ENCODE measurements around the gene PRM1. TPM values are rescaled to one million over a fixed set of nuclear protein-coding genes. Genes with fewer than 3 reads are reported as not detected.

PRM1 gene
- total and polyA plus RNA-seq, 2 of the 13 experiments (the other 11 are each of a cell fraction or from before 2014, with no cell fraction given) = not detected

DNA sequence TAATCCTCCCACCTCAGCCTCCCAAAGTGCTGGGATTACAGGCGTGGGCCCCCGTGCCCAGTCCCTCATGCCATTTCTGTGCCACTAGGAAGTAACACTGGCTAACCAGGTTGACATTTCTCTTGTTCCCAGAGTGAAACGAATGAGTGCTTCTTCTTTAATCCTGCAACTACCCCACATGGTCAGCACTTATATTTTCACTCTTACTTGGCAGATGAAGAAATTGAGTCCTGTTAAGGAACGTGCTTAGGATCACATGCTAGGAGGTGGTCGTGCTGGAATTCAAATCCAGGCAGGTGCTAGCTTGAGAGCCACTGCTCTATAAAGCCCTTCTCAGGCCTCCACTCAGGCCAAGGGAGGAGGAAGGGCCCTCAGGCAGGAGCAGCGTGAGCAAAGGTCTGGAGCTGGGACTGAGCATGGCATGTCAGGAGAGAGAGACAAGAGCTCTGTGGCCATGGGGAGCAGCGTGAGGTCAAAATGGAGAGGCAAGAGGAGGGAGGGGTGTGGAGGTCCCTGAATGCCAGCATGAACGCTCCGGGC lies 45.7 kb upstream of the PRM1 start:
- ATAC-seq = peak; percentile 54
- no peak overlapping the region for H3K27ac ChIP-seq (ENCODE audit: extremely low read length, insufficient read depth, low read length)
- H3K79me2 ChIP-seq (ENCODE audit: insufficient read depth, low read length) = no peaks in the 10 kb centered on the region
- no peak overlapping the region for H3K9ac ChIP-seq (ENCODE audit: insufficient read depth, low read depth, low read length)
- H3K4me3 ChIP-seq (replicated peaks in 1 of 3; ENCODE audit: insufficient read depth in 1 of 3, low read depth in 2 of 3, low read length in 3 of 3) = no peak overlapping the region
- 61% methylated on average over 9 of the region's 9 CpGs for WGBS (ENCODE audit: low lambda C conversion rate)
- no peaks in the 10 kb centered on the region for H3K9me3 ChIP-seq (ENCODE audit: low read length)
- H3K4me2 ChIP-seq (ENCODE audit: low read depth, low read length) = no peak overlapping the region
- DNase-seq (ENCODE audit: low spot score) = no peak
- POLR2A ChIA-PET = interaction anchor here (2.7 kb wide), 1 partner anchor 71 kb away, joined by 9 read pairs; the partner anchor contains the start of gene SOCS1
- FAIRE-seq = no peak
- no peaks in the 10 kb centered on the region for H4K20me1 ChIP-seq (ENCODE audit: insufficient read depth, low read length)
- no peak overlapping the region for H2AFZ ChIP-seq (ENCODE audit: low read length)
- TF ChIP-seq ZNF687 (CRISPR knock-in tag; IDR thresholded peaks at IDR 0.05) (peak; percentile 55; the same call in 1 of the 2 replicates), HIVEP1 (CRISPR knock-in tag; IDR thresholded peaks at IDR 0.05) (0 out of 2 replicates have a peak, but pooled peaks have one; percentile 57), ISL2 (CRISPR knock-in tag; IDR thresholded peaks at IDR 0.05) (no peak), STAG1 (CRISPR knock-in tag; IDR thresholded peaks at IDR 0.05) (peak; percentile 51), TEAD3 (CRISPR knock-in tag; optimal IDR thresholded peaks at IDR 0.05; ENCODE audit: borderline replicate concordance) (peak; percentile 40), ZNF205 (CRISPR knock-in tag; IDR thresholded peaks at IDR 0.05) (peak; percentile 93), KDM2A (CRISPR knock-in tag; IDR thresholded peaks at IDR 0.05; ENCODE audit: borderline replicate concordance, low read depth) (0 out of 2 replicates have a peak, but pooled peaks have one; percentile 34), FIP1L1 (IDR thresholded peaks at IDR 0.05; ENCODE audit: borderline replicate concordance, insufficient read depth, low read depth, low read length) (no peak), MTERF4 (CRISPR knock-in tag; IDR thresholded peaks at IDR 0.05) (0 out of 2 replicates have a peak, but pooled peaks have one; percentile 62), CTCF (CRISPR knock-in tag; IDR thresholded peaks at IDR 0.05) (peak; percentile 51), SALL1 (CRISPR knock-in tag; IDR thresholded peaks at IDR 0.05) (peak; percentile 15; the same call in 1 of the 2 replicates), ZBTB20 (CRISPR knock-in tag; IDR thresholded peaks at IDR 0.05; ENCODE audit: borderline replicate concordance, low read depth) (no peak), NFKB2 (CRISPR knock-in tag; IDR thresholded peaks at IDR 0.05; ENCODE audit: borderline replicate concordance) (no peak), ZMYM4 (CRISPR knock-in tag; IDR thresholded peaks at IDR 0.05) (no peak), ZMYM3 (CRISPR knock-in tag; IDR thresholded peaks at IDR 0.05) (0 out of 2 replicates have a peak, but pooled peaks have one; percentile 48)
- H3K36me3 ChIP-seq (replicated peaks in 1 of 2; ENCODE audit: control insufficient read depth in 1 of 2, insufficient read depth in 2 of 2, low read length in 2 of 2) = no peaks in the 10 kb centered on the region
- in situ Hi-C loops (cut with HindIII; ENCODE audit: extremely low pct_ligation_motif_present, low pct_unique_long_range_greater_than_20kb) (no loop called here), intact Hi-C loops (cut with micrococcal nuclease; ENCODE audit: unreplicated experiment) (no loop called here)
- CTCF ChIA-PET (ENCODE audit: low intra/inter-chr PET ratio, low total read pairs) = no interaction called here
- H3K27me3 ChIP-seq (ENCODE audit: control insufficient read depth in 1 of 2, insufficient read depth in 2 of 2, low read length in 2 of 2) = no peaks in the 10 kb centered on the region
- BruUV-seq (replicated peaks) = no TSS peak
- H3K4me1 ChIP-seq (ENCODE audit: insufficient read depth, low read length) = peaks cover 50% of the 10 kb centered on the region
